Right cardiac atrium (tissue), 5 donors: Measurements from ENCODE around the gene TFRC. TPM values are rescaled to one million over a fixed set of nuclear protein-coding genes. Genes with fewer than 3 reads are reported as not detected.

ENCODE experiments used
- ATAC-seq, 2 donors: fragments of 200-7000 bp; cut with Tn5 transposase; one replicate each; pipeline versions ENCODE4 v1.8.0 to v1.9.1; 2020; ENCODE audit warnings: moderate library complexity in 2 of 2, mild to moderate bottlenecking in 1 of 2
- DNase-seq, 3 donors: peaks; one replicate each; pipeline ENCODE4 v3.0.0-alpha.2; 2020
- H3K27ac ChIP-seq: one replicate; pipeline ENCODE4 v1.5.1; 2013; ENCODE audit warnings: mild to moderate bottlenecking, low read length, control low read depth, moderate library complexity
- H3K27me3 ChIP-seq: one replicate; pipeline ENCODE4 v1.6.1; 2013; ENCODE audit not compliant: control insufficient read depth, insufficient read depth
- H3K4me1 ChIP-seq: one replicate; pipeline ENCODE4 v1.6.1; 2013; ENCODE audit warnings: low read length; ENCODE audit not compliant: control insufficient read depth, insufficient read depth
- H3K4me3 ChIP-seq: one replicate; pipeline ENCODE4 v1.5.1; 2013; ENCODE audit warnings: low read length, control low read depth
- H3K9me3 ChIP-seq: one replicate; pipeline ENCODE4 v1.6.1; 2013; ENCODE audit warnings: low read length; ENCODE audit not compliant: control insufficient read depth
- WGBS: extraction: QIAGEN DNeasy Blood & Tissue Kit; methylation state at CpG from one replicate; pipeline ENCODE4 v1.1.7; 2013; 5-methylcytosine and 5-hydroxymethylcytosine counted together
- intact Hi-C, 4 donors: fragments of 100-400 bp; cut with DNase I; formaldehyde crosslinking; loops; one replicate each; pipeline versions ENCODE4 v1.11.0 to v1.14.0; 2022 to 2023
- long read RNA-seq, 4 donors: library from polyadenylated mRNA; unstranded; transcript quantifications; one replicate each; pipeline ENCODE4 v2.0.0, GENCODE V29; 2020 to 2021
- polyA plus RNA-seq: library from polyadenylated mRNA; stranded (reverse); fragments of 200-250 nt; gene quantifications from one replicate; pipeline ENCODE4 v1.2.3, GENCODE V29; 2013
- total RNA-seq, 4 donors: library from RNA; stranded (reverse); fragmentation: NEBNext Ultra II Directional; extraction: Animal tissue kit (Norgen Biotek cat#: 25700); gene quantifications; one replicate each; pipeline ENCODE4 v1.2.1, GENCODE V29; 2021
- donor health status: healthy with polysubstance abuse.
- donor health status: DM: no; HTN: yes; CAD: no.
- donor health status: DM: no; HTN: no; CAD: no.
- donor health status: DM: no; HTN: yes; CAD: no; lungs with severe emphysema.
- donor health status: DM: yes; HTN: yes; CAD: no.

TFRC gene
- total RNA-seq (100 to 1,000 TPM in 1 of 4 donors, 10 to 100 TPM in 3; 64.1 to 199 (median 91.4) TPM), polyA plus RNA-seq (23.4 TPM)
- long read RNA-seq, donor 1, full-length matches to known transcripts, result 32 of 53 reads
- long read RNA-seq, donor 1, partial matches to known transcripts, result 7 of 53 reads
- long read RNA-seq, donor 1, other reads (novel, unspliced or antisense), result 14 of 53 reads
- long read RNA-seq, donor 2, full-length matches to known transcripts, result 31 of 36 reads
- long read RNA-seq, donor 2, partial matches to known transcripts, result 4 of 36 reads
- long read RNA-seq, donor 2, other reads (novel, unspliced or antisense), result 1 of 36 reads
- long read RNA-seq, donor 3, full-length matches to known transcripts, result 175 of 256 reads
- long read RNA-seq, donor 3, partial matches to known transcripts, result 67 of 256 reads
- long read RNA-seq, donor 3, other reads (novel, unspliced or antisense), result 14 of 256 reads
- long read RNA-seq, donor 4, full-length matches to known transcripts, result 18 of 22 reads
- long read RNA-seq, donor 4, partial matches to known transcripts, result 1 of 22 reads
- long read RNA-seq, donor 4, other reads (novel, unspliced or antisense), result 3 of 22 reads

DNA sequence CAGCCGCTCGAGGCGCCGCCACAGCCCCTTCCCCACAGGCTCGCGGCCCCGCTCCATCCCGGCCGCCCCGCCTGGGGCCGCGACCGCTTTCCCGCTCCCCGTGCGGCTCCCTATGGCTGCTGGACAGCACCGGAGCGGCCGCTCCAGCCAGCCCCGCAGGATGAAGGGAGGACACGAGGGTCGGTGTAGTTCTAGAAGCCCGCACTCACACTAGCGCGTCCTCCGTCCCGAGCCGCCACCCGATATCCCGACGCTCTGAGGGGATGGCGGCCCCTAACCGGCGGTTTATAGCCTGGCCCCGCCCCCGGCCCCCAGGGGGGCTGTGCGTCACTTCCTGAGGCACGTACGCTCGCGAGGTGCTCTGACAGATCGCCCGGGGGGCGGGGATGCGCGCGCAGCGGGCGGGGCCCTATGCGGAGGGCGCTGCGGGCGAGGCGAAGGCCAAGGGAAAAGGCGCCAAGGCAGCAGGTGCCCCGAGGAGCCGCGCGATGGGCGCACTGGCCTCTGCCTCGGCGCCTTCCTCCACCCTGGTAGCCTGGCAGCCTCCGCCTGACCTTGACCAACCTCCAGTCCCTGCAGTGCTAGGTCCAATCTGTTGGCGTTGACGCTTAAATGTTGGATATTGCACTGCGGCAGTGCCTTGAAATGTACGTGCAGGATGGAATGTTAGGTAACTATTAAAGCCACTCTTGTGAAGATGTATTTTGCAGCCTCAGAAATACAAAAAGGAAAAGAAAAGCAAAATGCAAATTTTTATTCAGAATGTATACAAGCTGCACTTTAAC, at the start of gene TFRC:
Gene TFRC, minus strand, starts transcription at position 257 of the 785 bp plus-strand sequence. CDS start 4,991 bp downstream, outside the sequence.
- intact Hi-C loops, result no loop called here
- no peaks in the 10 kb centered on the region for H3K4me1 ChIP-seq
- peak within 1 kb of the TSS; percentile 91 for H3K27ac ChIP-seq
- under 1% methylated on average over 67 of the region's 67 CpGs for WGBS
- ATAC-seq (peak; percentile 99), DNase-seq (peak; percentile 97 to 99 (median 98))
- peak within 1 kb of the TSS; percentile 82 for H3K4me3 ChIP-seq
- H3K9me3 ChIP-seq, result no peaks in the 10 kb centered on the region
- no peaks in the 10 kb centered on the region for H3K27me3 ChIP-seq

DNA sequence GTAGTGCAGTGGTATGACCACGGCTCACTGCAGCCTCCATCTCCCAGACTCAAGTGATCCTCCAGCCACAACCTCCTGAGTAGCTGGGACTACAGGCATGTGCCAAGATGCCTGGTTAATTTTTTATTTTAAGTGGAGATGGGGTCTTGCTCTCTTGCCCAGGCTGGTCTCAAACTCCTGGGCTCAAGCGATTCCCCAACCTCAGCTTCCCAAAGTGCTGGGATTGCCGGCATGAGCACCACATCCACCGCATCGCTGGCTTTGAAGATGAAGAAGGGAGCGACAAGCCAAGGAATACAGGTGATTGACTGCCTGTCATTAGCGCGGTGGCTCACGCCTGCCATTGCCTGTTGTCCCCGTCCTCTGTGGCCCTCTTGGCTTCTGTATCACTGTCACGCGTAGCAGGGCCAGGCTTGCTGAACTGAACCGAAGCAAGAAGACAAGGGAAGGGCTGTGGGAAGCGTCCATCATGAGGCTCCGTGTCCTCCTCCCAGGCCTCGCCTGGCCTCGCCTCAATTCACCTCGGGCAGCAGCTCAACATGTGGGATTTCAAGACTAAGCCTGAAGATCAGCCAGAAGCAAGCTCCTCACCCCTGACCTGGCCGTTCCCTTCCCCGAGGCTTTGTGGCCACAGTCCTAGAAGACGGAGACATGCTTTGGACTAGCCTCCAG, 46.4 kb upstream of the TFRC start:
- no peak overlapping the region for H3K4me3 ChIP-seq
- intact Hi-C loops, result no loop called here
- no peak for ATAC-seq
- H3K27ac ChIP-seq, result no peak overlapping the region
- H3K27me3 ChIP-seq, result no peaks in the 10 kb centered on the region
- DNase-seq, result no peak
- H3K9me3 ChIP-seq, result no peaks in the 10 kb centered on the region
- H3K4me1 ChIP-seq, result no peaks in the 10 kb centered on the region
- 96% methylated on average over 21 of the region's 21 CpGs for WGBS

DNA sequence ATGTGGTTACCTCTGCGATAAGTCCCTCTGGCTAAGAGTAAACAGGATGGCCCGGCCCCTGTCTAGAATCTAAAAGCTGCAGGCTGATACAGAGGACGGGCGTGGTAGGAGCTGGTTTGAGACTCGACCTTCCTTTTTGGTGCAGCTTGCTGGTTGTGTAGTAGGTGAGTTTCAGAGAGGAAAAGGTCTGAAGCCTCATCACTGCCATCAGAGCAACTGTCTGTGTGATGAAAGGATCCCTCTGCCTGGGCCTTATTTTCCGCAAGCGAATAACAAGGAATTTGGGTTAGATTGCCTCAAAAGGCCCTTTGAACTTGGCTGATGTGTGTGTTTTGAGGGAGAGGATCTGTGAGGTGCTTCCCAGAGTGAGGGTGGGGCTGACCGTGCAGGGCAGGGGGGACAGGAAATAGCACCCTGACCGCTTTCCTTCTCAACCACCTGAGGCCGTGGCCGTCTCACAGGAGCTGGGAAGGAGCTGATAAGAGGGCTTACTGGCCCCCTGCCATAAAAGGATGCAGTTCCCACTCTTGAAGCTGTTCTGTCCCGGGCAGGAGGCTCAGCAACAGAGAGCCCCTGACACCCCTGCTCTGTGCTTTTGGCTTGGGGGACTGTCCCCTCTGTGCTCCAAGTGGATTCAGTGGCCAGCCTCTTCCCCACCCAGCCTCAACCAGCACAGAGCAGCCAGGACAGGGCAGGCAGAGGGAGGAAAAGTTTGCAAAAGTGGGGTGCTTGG, 45.6 kb upstream of the TFRC start:
- ATAC-seq, result peak in 1 of 2 donors; percentile 50
- no peak overlapping the region for H3K27ac ChIP-seq
- intact Hi-C loops, result no loop called here
- DNase-seq, result no peak
- WGBS, result 53% methylated on average over 12 of the region's 12 CpGs
- H3K9me3 ChIP-seq, result no peaks in the 10 kb centered on the region
- no peak overlapping the region for H3K4me3 ChIP-seq
- H3K27me3 ChIP-seq, result no peaks in the 10 kb centered on the region
- no peaks in the 10 kb centered on the region for H3K4me1 ChIP-seq

DNA sequence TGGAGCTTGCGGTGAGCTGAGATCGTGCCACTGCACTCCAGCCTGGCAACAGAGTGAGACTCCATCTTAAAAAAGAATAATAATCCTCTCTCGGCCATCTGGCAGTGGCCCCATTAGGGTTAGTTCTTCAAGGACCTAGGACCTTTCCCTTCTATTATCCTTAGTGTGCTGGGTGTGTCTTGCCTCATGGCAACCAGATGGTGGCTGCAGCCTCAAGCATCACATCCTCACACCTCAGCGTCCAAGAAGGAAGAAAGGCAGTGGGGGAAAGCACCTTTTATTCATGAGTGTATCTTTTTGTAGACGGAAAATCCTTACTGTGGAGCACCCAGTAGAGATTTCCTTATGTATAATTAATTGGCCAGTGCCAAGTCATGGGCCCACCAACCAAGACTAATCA, 42.7 kb upstream of the TFRC start:
- no peak for ATAC-seq
- Histone ChIP-seq H3K27me3 (no peaks in the 10 kb centered on the region), H3K9me3 (no peaks in the 10 kb centered on the region), H3K4me1 (no peaks in the 10 kb centered on the region), H3K27ac (no peak overlapping the region), H3K4me3 (no peak overlapping the region)
- intact Hi-C loops, result no loop called here
- no peak for DNase-seq
- WGBS, result 95% methylated on average over 5 of the region's 5 CpGs

DNA sequence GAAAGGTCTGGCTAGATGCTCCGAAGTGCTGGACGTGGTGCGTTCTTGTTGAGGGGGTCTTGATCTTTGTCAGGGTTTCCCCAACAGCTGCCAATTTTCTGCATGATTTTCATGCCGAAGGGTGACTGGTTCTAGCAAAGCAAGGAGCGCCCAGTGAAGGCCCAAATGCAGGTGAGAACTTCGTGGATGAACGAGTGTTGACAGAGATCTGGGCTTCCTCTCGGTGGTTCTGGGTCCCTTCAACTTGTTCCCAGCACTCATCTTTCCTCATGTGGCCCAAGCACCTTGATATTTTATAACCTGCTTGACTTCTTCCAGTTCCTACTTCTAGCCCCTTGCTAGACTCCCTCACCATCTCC, 40.8 kb upstream of the TFRC start:
- Histone ChIP-seq H3K4me3 (no peak overlapping the region), H3K9me3 (no peaks in the 10 kb centered on the region), H3K4me1 (no peaks in the 10 kb centered on the region), H3K27me3 (no peaks in the 10 kb centered on the region), H3K27ac (no peak overlapping the region)
- DNase-seq, result no peak
- intact Hi-C loops, result no loop called here
- no peak for ATAC-seq
- 90% methylated on average over 8 of the region's 8 CpGs for WGBS

DNA sequence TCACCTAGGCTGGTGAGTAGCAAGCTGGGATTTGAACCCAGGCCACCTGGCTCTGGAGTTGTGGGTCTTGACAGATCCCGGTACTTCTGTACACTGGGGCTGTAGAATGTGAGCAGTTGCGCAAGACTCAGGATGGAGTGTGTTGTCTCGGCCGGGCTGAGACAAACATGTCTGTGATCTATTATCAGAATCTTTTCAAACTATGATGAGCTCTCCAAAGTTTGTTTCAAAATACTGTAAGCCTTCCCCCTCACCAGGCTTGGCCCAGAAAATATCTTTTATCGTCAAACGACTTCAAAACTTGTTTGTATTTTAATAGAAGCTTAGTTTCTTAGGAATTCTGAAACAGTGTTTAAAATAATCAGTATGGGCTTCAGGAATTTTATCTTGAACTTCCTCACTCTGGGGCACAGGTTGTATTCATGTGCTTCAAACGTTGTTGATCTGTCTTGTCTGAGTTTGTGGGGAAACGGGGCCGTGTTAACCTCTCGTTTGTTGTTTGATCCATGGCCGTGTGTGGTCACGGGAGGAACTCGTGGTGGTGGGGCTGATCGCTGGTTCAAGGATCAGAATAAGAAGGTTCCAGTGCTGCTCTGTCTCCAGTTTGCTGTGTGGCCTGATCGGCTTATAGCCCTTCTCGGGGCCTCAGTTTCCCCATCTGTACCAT, 40.3 kb upstream of the TFRC start:
- Histone ChIP-seq H3K27me3 (no peaks in the 10 kb centered on the region), H3K27ac (no peak overlapping the region), H3K4me1 (no peaks in the 10 kb centered on the region), H3K9me3 (no peaks in the 10 kb centered on the region), H3K4me3 (no peak overlapping the region)
- intact Hi-C loops, result no loop called here
- no peak for ATAC-seq
- 53% methylated on average over 16 of the region's 16 CpGs for WGBS
- DNase-seq, result no peak

DNA sequence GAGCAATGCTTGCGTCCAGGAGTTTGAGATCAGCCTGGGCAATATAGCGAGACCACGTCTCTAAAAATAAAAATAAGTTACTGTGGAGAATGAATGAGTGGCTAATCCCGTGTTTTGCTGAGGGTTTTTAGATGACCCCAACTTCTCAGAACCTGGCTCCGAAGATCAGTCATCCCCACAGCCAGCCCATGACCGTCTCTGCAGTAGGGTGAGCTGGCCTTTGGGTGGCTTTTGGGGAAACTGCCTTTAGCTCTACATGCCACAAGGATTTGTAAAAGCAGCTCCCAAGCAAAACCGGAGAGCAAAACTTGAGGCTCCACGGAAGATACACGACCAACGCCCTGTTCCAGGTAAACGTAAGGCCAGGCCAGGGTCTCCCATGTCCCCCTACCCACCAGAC, 39.2 kb upstream of the TFRC start:
- DNase-seq (no peak), ATAC-seq (no peak)
- H3K9me3 ChIP-seq, result no peaks in the 10 kb centered on the region
- 88% methylated on average over 11 of the region's 11 CpGs for WGBS
- no peak overlapping the region for H3K4me3 ChIP-seq
- no peaks in the 10 kb centered on the region for H3K4me1 ChIP-seq
- H3K27me3 ChIP-seq, result no peaks in the 10 kb centered on the region
- intact Hi-C loops, result no loop called here
- H3K27ac ChIP-seq, result no peak overlapping the region

DNA sequence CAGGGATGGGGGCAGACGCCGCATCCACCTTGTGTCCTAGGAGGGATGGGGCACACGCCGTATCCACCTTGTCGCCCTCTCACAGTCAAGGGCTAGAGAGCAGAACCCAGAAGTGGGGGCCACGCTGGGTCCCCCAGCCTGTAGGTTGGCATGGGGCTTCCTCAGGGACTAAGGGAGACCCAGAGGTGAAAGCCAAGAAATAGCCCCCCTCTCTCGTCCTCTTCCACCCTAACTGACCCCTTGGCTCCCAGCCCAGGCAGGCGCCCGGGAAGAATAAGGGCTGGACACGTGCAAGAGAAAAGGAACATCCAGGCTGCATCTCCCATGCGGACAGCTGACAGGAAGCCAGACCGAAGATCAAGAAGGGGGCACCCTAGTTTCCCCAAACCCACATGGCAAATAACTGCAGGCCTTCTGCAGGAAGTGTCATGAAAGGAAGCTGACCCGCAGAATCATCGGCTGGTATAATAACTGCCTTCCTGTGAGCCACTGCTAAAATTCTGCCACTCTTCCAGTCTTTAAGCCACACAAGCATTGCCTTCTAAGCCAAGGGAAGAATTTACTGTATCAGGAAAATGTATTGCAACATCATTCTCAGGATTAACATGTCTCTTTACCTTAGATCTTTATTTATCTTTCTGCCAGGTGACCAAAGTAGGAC, 38.5 kb upstream of the TFRC start:
- intact Hi-C loops, result no loop called here
- 34% methylated on average over 14 of the region's 14 CpGs for WGBS
- Histone ChIP-seq H3K27ac (no peak overlapping the region), H3K9me3 (no peaks in the 10 kb centered on the region), H3K27me3 (no peaks in the 10 kb centered on the region), H3K4me3 (no peak overlapping the region), H3K4me1 (no peaks in the 10 kb centered on the region)
- ATAC-seq (peak; percentile 38 to 39), DNase-seq (peak in 2 of 3 donors; percentile 63 to 73)

DNA sequence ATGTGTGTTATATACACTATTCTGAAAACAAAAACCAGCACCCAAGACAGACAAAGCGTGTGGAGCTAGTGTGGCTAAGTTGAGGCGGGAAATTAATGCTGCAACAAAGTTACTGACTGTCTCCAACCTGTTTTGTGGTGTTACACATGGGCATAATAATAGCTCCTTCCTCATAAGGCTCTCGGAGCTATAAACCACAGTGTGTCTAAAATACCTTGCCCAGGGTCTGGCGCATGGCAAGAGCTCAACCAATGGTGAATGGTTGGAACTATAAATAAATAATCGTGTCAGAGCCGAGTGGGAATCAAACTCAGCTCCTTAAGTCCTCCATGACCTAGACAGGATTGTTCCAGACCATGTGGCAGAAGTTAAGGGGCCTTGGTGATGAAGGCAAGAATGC, 35.9 kb upstream of the TFRC start:
- Histone ChIP-seq H3K27ac (no peak overlapping the region), H3K27me3 (no peaks in the 10 kb centered on the region), H3K4me3 (no peak overlapping the region), H3K9me3 (no peaks in the 10 kb centered on the region), H3K4me1 (no peaks in the 10 kb centered on the region)
- intact Hi-C loops, result no loop called here
- ATAC-seq, result no peak
- DNase-seq, result no peak
- 64% methylated on average over 6 of the region's 6 CpGs for WGBS

DNA sequence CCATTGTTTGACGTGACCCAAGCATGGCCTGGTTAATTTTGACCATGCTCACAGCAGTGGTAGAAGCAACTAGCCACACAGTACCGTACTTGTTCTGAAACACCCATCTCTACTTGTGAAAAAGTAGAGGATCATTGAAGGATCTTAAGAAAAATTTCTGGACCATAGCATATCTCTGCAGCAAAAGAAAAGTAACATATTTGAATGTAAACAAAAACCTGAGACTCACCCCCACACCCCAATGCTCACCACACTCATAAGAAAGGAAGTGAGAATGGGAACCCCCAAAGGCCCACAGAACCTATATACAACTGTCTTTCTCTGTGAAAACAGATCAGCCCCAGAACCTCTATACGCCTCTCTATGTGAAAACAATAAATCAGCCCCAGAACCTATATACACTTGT, 33.8 kb upstream of the TFRC start:
- H3K27ac ChIP-seq, result no peak overlapping the region
- DNase-seq, result no peak
- no peak for ATAC-seq
- intact Hi-C loops, result no loop called here
- no peaks in the 10 kb centered on the region for H3K4me1 ChIP-seq
- H3K4me3 ChIP-seq, result no peak overlapping the region
- H3K27me3 ChIP-seq, result no peaks in the 10 kb centered on the region
- no peaks in the 10 kb centered on the region for H3K9me3 ChIP-seq
- whole genome bisulfite sequencing, result 79% methylated on average over 3 of the region's 3 CpGs
